Measurements from ENCODE around the gene KIDINS220.

The KIDINS220 gene
- total RNA-seq: 124 to 214 (median 164) reads per million in 9 experiments

DNA sequence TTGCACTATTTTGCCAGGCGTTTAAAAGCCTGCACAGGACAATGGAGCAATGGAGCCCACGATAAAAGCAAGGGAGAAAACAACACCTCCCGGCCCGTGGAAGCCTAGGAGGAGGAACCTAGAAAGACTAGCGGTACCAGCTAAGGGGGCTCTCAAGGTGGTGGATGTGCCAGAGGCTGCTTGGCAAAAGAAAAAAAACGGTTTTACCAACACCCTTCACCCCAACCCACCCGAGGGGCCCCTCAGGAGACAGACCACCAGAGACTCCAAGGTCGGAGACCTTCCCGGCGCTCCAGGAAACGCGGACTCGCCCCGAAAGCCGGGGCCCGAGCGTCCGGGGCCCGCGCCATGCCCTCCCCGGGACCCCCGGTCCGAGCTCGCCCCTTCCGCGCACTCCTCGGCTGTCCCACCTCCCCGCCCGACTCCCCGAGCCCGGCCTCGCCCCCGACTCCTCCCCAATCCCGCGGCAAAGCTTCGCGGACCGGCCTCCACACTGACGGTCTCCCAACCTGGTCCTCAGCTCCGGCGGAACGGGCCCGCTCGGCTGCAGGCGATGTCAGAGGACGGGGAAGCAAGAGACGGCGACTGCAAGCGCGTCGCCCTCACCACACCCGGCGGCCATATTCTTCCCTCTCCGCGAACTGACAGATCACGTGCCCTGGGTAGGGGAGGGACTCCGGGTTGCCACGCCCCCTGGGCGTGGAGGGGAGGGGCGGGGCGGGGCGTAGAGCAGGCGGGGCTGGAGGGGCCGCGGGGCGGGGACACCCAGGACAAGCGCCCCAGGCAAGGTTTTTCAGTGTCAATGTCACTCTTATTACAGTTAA, at the start of gene KIDINS220:
TSS of gene KIDINS220 (minus strand) at position 643 of the 824 bp plus-strand sequence. CDS start 10,520 bp downstream, outside the sequence.
- Mint-ChIP-seq H3K36me3 (ENCODE audit: insufficient read depth) (peaks cover 6% of the 10 kb centered on the region), H3K4me1 (ENCODE audit: low read depth in 2 of 2) (peaks cover 33 to 46% of the 10 kb centered on the region in 2 donors), H3K4me3 (peak within 1 kb of the TSS; percentile 90 to 100), H3K27ac (peak within 1 kb of the TSS; percentile 96 to 100), H3K9me3 (no peaks in the 10 kb centered on the region), H3K27me3 (peaks cover 6 to 10% of the 10 kb centered on the region in 2 donors)
- ATAC-seq (replicated peaks): peak; percentile 95
- DNase-seq: peak; percentile 74 to 76 (median 74)

DNA sequence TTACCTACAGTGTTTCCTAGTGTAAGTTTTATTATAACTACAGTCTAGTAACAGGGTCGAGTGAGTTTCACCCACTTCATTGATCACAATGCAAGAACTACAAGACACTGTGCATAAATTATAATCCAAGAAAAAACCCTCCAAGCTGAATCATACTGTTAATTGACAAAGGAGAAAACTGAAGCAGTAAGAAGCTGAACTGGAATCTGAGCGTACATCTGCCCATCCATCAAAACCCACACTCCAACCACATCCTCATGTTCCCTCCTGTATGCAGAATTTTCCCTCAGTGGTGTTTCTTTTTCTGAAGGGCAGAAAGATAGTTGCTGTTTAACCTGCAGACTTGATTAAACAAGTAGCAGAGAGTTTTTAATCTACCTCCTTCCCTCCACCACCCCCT, 49.5 kb upstream of the KIDINS220 start:
- ATAC-seq (replicated peaks): no peak
- Mint-ChIP-seq H3K9me3 (peaks cover 0 to 2% of the 10 kb centered on the region in 2 donors), H3K4me1 (ENCODE audit: low read depth in 2 of 2) (no peaks in the 10 kb centered on the region), H3K27me3 (no peaks in the 10 kb centered on the region), H3K4me3 (no peak overlapping the region), H3K36me3 (ENCODE audit: insufficient read depth) (no peaks in the 10 kb centered on the region), H3K27ac (no peak overlapping the region)
- DNase-seq: no peak

DNA sequence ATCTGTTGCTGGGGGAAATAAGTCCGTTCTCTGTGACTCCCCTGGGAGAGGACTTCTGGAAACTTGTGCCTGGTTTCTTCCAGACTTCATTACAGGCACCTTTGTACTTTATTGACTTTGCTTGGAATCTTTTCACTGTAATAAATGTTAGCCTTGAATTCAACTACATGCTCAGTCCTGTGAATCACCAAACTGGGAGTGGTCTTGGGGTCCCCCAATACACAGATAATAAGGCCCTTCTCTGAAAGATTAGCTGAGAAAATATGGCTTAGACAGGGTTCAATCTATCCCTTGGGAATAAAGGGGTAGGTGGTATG, 48.7 kb upstream of the KIDINS220 start:
- Mint-ChIP-seq H3K9me3 (peaks cover 0 to 2% of the 10 kb centered on the region in 2 donors), H3K27ac (no peak overlapping the region), H3K27me3 (no peaks in the 10 kb centered on the region), H3K36me3 (ENCODE audit: insufficient read depth) (no peaks in the 10 kb centered on the region), H3K4me3 (no peak overlapping the region), H3K4me1 (ENCODE audit: low read depth in 2 of 2) (no peaks in the 10 kb centered on the region)
- ATAC-seq (replicated peaks): no peak
- DNase-seq: no peak

DNA sequence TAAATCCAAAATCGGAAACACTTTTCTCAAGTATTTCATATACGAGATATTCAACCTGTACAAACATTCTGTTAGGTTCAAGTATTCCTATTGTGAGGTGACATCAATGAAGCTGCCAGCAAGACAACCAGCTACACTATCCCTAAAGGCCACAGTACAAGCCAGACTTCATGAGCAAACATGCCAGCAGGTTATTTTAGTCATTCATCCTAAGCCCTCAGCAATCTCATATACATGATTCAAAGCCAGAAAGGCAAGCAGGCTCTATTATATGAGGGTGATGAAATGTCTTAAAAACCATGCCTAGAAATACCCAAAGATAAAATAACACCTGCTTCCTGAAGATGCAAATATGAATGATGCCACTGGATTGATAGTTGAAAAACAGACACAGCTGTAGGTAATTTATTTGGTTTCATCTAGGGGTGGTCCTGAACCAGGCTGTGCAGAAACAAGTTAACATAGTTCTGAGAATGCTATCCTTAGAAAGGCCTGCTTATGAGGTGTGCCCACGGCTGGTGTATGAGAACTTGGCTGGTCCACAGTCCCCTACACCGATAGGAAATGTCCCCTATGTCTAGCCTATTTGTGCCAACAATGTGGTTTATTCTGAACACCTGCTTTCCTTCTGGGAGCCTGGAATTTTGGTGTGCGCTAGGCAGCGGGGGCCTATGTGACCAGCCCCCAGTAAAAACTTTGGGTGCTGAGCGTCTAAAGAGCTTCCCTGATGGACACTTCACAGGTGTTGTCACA, 48.2 kb upstream of the KIDINS220 start:
- ATAC-seq (replicated peaks): no peak
- Mint-ChIP-seq H3K27me3 (peaks cover 0 to 3% of the 10 kb centered on the region in 2 donors), H3K4me1 (ENCODE audit: low read depth in 2 of 2) (no peaks in the 10 kb centered on the region)

DNA sequence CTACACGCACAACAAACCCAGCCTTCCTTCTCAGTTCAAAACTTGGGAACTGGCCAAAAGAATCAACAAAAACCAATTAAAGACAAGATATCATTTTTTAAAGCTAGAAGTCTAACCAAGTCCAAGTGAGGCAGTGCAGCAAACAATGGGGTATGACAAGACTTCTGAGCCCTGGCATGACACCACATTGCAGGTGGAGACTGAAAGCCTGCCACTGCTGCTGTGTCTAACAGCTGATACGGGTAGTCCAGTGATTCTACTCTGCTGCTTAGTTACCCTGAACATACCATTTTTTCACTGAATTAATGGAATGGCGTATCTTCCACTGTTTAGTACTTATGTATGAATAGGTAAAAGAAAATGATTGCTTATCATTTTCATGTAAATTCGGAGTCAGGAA, 47.4 kb upstream of the KIDINS220 start:
- Mint-ChIP-seq H3K4me1 (ENCODE audit: low read depth in 2 of 2) (no peaks in the 10 kb centered on the region), H3K27ac (no peak overlapping the region)
- no peak for ATAC-seq (replicated peaks)

More for the DNA sequence above, 48.2 kb upstream of the KIDINS220 start:
- Mint-ChIP-seq H3K4me3 (no peak overlapping the region), H3K36me3 (ENCODE audit: insufficient read depth) (no peaks in the 10 kb centered on the region), H3K9me3 (peaks cover 0 to 2% of the 10 kb centered on the region in 2 donors), H3K27ac (no peak overlapping the region)
- no peak for DNase-seq

DNA sequence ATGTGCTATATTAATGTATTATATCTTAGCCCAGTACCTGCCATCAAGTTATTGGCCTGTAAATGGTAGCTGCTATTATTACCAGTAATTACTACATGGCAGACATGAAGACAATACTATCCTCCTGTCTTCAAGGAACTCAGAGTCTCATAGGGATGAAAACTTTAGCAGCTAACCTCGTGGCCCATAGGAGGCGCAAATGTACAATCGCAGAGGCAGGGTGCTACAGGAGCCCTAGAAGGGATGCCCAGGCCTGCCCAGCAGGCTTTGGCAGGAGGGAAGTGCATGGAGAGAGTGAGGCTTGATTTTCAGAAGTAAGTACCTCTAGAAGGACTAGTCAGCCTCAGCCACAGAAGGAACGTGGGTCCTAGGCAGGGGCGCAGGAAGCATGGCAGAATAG, 44.7 kb upstream of the KIDINS220 start:
- Mint-ChIP-seq H3K27me3 (peaks cover 0 to 21% of the 10 kb centered on the region in 2 donors), H3K36me3 (ENCODE audit: insufficient read depth) (no peaks in the 10 kb centered on the region), H3K4me1 (ENCODE audit: low read depth in 2 of 2) (no peaks in the 10 kb centered on the region), H3K9me3 (peaks cover 0 to 2% of the 10 kb centered on the region in 2 donors), H3K4me3 (no peak overlapping the region), H3K27ac (no peak overlapping the region)
- DNase-seq (no peak), ATAC-seq (replicated peaks) (no peak)

More for the DNA sequence above, 47.4 kb upstream of the KIDINS220 start:
- Mint-ChIP-seq H3K4me3 (no peak overlapping the region), H3K9me3 (peaks cover 0 to 2% of the 10 kb centered on the region in 2 donors), H3K27me3 (peaks cover 0 to 10% of the 10 kb centered on the region in 2 donors), H3K36me3 (ENCODE audit: insufficient read depth) (no peaks in the 10 kb centered on the region)
- no peak for DNase-seq

DNA sequence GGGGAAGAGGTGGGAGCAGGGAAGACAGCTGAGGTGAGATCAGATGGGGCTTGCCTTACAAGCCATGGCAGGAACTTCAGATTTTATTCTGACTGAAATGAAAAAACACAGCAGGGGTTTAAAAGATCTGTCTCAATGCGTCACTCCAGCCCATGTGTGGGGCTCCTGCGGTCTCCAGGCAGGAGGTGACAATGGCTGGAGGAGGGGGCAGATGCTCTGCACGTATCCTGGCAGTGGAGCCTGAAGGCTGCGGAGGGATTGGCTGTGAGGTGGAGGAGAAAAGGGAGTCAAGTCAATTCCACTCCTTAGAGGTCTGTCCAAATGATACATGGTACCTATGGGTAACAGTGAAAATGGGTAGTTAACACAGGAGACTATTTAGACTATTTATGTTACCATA, 40.5 kb upstream of the KIDINS220 start:
- H3K9me3 Mint-ChIP-seq: no peaks in the 10 kb centered on the region
- H3K4me3 Mint-ChIP-seq: no peak overlapping the region
- no peaks in the 10 kb centered on the region for H3K36me3 Mint-ChIP-seq (ENCODE audit: insufficient read depth)
- no peaks in the 10 kb centered on the region for H3K4me1 Mint-ChIP-seq (ENCODE audit: low read depth in 2 of 2)
- no peak for ATAC-seq (replicated peaks)
- H3K27ac Mint-ChIP-seq: no peak overlapping the region
- DNase-seq: no peak
- peaks cover 0 to 21% of the 10 kb centered on the region in 2 donors for H3K27me3 Mint-ChIP-seq

DNA sequence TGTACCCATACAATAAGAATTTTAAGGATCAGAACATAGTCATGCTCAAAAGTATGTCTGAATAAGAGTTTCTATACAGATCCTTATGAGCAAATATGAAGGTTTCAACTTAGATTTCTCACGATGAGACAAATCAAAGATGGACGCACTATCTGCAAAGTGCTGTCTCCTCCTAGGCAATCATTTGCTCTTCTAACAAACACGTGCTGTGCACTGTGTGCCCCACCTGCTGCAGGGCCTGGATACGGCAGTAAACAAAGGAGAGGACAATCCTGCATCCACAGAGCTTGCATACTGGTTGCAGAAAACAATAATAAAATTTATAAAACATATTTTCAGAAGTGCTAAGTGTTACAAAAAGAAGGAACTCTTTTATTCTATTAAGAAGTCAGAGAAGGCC, 39.9 kb upstream of the KIDINS220 start:
- no peaks in the 10 kb centered on the region for H3K36me3 Mint-ChIP-seq (ENCODE audit: insufficient read depth)
- no peaks in the 10 kb centered on the region for H3K9me3 Mint-ChIP-seq
- H3K4me1 Mint-ChIP-seq (ENCODE audit: low read depth in 2 of 2): no peaks in the 10 kb centered on the region
- no peak overlapping the region for H3K4me3 Mint-ChIP-seq
- H3K27ac Mint-ChIP-seq: no peak overlapping the region
- peaks cover 0 to 21% of the 10 kb centered on the region in 2 donors for H3K27me3 Mint-ChIP-seq
- DNase-seq (no peak), ATAC-seq (replicated peaks) (no peak)

DNA sequence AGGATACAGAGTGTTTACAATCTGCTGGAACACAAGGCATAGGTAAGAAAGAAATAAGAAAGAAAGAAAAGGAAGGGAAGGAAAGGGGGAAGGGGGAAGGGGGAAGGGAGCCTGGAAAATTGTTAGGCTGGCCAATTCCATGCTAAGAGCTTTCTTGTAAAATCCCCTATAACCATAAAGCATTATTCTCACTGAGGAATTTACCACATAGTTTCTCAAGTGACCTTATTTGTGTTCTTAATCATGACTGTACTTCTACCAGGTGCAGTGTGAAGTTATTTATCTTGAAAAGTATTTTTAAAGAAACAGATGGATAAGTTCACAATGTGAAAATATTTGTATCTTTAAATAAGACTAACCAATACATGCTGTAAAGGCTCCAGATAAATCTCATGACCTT, 39.2 kb upstream of the KIDINS220 start:
- Mint-ChIP-seq H3K9me3 (no peaks in the 10 kb centered on the region), H3K4me1 (ENCODE audit: low read depth in 2 of 2) (no peaks in the 10 kb centered on the region), H3K4me3 (no peak overlapping the region), H3K27me3 (peaks cover 0 to 21% of the 10 kb centered on the region in 2 donors), H3K27ac (no peak overlapping the region), H3K36me3 (ENCODE audit: insufficient read depth) (no peaks in the 10 kb centered on the region)
- DNase-seq: no peak
- no peak for ATAC-seq (replicated peaks)

DNA sequence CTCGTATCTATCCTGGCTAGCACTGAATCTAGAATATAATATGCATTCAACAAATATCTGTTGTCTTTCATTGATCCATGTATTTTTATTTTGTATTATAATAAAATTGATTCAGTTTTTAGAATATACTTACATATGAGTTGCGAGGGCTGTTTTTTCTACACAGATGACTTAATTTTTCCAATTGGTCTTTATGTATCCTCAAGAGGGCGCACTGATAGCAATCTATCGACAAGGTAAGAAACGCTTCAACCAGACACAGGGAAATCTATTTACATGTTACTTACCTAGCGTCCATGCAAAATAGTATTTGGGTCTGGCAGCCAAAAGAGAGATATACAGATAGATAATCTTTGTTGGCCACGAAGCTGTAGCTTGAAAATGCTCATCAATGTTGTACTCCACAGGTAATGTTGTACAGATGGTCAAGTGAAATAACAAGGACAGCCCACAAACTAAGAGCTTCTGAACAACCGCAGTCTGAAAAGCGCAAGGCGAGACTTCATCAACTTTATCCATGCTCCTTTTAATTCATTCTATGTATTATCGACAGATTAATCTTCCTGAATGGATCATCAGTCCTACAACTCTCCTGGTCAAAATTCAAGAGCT, 35.5 kb upstream of the KIDINS220 start:
- no peak overlapping the region for H3K27ac Mint-ChIP-seq

DNA sequence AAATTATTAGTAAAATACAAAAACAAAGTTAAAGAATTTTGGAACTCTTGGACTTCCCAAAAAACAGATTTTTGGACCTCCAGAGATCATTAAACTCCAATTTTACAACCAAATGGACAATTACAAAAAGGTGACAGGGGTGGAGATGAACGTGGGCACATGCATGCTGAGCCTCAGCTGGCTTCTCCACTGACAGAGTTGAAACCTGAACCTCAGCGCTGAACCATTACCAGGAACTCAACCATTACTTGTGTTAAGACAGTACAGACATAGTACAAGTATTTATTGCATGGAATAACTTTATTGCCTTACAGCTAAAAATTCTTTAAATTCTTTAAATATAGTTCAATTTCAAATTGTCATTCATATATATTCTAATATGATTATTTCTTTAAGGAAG, 33.0 kb upstream of the KIDINS220 start:
- ATAC-seq (replicated peaks): no peak
- H3K36me3 Mint-ChIP-seq (ENCODE audit: insufficient read depth): no peaks in the 10 kb centered on the region
- no peaks in the 10 kb centered on the region for H3K9me3 Mint-ChIP-seq
- H3K4me3 Mint-ChIP-seq: no peak overlapping the region
- H3K27me3 Mint-ChIP-seq: no peaks in the 10 kb centered on the region
- DNase-seq: no peak
- H3K27ac Mint-ChIP-seq: no peak overlapping the region
- H3K4me1 Mint-ChIP-seq (ENCODE audit: low read depth in 2 of 2): no peaks in the 10 kb centered on the region

More for the DNA sequence above, 35.5 kb upstream of the KIDINS220 start:
- H3K4me1 Mint-ChIP-seq (ENCODE audit: low read depth in 2 of 2): no peaks in the 10 kb centered on the region
- H3K36me3 Mint-ChIP-seq (ENCODE audit: insufficient read depth): no peaks in the 10 kb centered on the region
- H3K9me3 Mint-ChIP-seq: no peaks in the 10 kb centered on the region
- peaks cover 0 to 6% of the 10 kb centered on the region in 2 donors for H3K27me3 Mint-ChIP-seq
- DNase-seq (no peak), ATAC-seq (replicated peaks) (no peak)
- H3K4me3 Mint-ChIP-seq: no peak overlapping the region

DNA sequence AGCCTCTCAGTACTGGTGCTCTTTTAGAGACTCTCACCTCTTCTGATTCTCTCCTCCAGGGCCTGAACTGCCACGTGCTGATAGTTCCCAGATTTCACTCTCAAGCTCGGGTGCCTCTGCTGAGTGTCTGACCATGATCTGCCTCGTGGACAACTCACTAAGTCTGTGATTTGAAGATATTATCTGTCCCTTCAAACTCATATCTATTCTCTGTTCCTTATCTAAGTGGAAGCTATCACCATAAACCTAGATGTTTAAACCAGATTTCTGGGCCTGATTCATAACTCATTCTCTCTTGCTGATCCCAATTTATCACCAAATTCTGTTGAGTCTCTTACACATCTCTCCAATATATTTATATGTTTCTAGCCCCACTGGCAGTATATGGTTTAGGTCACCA, 29.9 kb upstream of the KIDINS220 start:
- ATAC-seq (replicated peaks): no peak
- H3K27me3 Mint-ChIP-seq: peaks cover 0 to under 1% of the 10 kb centered on the region in 2 donors
- H3K4me3 Mint-ChIP-seq: no peak overlapping the region
- H3K9me3 Mint-ChIP-seq: no peaks in the 10 kb centered on the region
- DNase-seq: no peak
- no peaks in the 10 kb centered on the region for H3K4me1 Mint-ChIP-seq (ENCODE audit: low read depth in 2 of 2)
- no peaks in the 10 kb centered on the region for H3K36me3 Mint-ChIP-seq (ENCODE audit: insufficient read depth)
- no peak overlapping the region for H3K27ac Mint-ChIP-seq

DNA sequence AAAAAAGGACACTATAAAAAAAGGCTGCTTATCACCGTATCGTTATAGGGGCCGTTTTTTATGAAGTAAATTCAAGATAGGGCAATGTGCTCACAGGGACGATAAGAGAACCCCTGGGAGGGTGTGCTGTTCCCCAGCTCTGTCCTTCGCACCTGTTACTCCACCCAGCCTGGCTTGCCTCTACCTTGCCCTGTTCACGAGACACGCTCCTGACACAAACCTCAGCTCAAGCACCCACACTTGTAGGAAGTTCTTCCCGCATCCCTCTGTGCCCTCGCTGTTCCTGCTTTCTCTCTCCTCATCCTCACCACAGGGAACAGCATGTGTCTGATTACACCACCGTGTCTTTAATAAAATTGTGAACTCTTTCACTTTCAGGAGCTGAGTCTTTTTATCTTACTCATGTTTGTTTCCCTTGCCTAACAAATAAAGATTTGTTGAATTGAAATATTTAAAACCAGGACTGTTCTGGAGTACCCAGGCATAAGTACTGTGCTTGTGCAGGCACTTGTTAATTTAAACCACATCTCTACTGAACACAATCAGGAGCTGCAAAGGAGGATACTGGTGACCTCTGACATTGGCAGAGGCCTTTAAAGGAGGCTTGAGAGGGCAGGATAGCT, 26.0 kb upstream of the KIDINS220 start:
- ATAC-seq (replicated peaks) (no peak), DNase-seq (no peak)
- H3K27me3 Mint-ChIP-seq: peaks cover 0 to 8% of the 10 kb centered on the region in 2 donors
- H3K36me3 Mint-ChIP-seq (ENCODE audit: insufficient read depth): no peaks in the 10 kb centered on the region
- no peak overlapping the region for H3K27ac Mint-ChIP-seq
- H3K4me3 Mint-ChIP-seq: no peak overlapping the region
- no peaks in the 10 kb centered on the region for H3K4me1 Mint-ChIP-seq (ENCODE audit: low read depth in 2 of 2)
- H3K9me3 Mint-ChIP-seq: no peaks in the 10 kb centered on the region
